HepG2 (cell line): ENCODE measurements around the gene HEXD. TPM values are rescaled to one million over a fixed set of nuclear protein-coding genes. Genes with fewer than 3 reads are reported as not detected.

ENCODE experiments used
- CEBPB ChIP-seq: IDR thresholded peaks from 2 replicates; pipeline ENCODE4 v1.6.1; 2011; ENCODE audit warnings: low read depth, low read length, improper control_type of control experiment, borderline replicate concordance
- CENPX ChIP-seq: sonication (generic); formaldehyde crosslinking; IDR thresholded peaks from 2 replicates; pipeline ENCODE4 v1.9.0; 2021; ENCODE audit warnings: mild to moderate bottlenecking, missing genetic modification reagents, moderate library complexity
- HOXD1 ChIP-seq: sonication (generic); formaldehyde crosslinking; IDR thresholded peaks from 2 replicates; pipeline ENCODE4 v1.5.0; 2020; ENCODE audit warnings: missing genetic modification reagents
- KAT7 ChIP-seq: IDR thresholded peaks from 2 replicates; pipeline ENCODE4 v1.6.1; 2018; ENCODE audit warnings: borderline replicate concordance, missing compliant biosample characterization
- MTF1 ChIP-seq: sonication (generic); formaldehyde crosslinking; IDR thresholded peaks from 2 replicates; pipeline ENCODE4 v1.5.0; 2020; ENCODE audit warnings: missing genetic modification reagents
- RFX1 ChIP-seq: fragments of 450-650 bp; IDR thresholded peaks from 2 replicates; pipeline ENCODE4 v1.6.1; 2017
- RNF2 ChIP-seq: fragments of 450-650 bp; conservative IDR thresholded peaks from 2 replicates; pipeline ENCODE4 v1.6.1; 2016; ENCODE audit warnings: low read depth
- RNF219 ChIP-seq: sonication (generic); formaldehyde crosslinking; IDR thresholded peaks from 2 replicates; pipeline ENCODE4 v1.5.0; 2020; ENCODE audit warnings: mild to moderate bottlenecking, missing genetic modification reagents
- SIX4 ChIP-seq: sonication (generic); formaldehyde crosslinking; IDR thresholded peaks from 2 replicates; pipeline ENCODE4 v1.4.0; 2020; ENCODE audit warnings: missing genetic modification reagents
- ZNF367 ChIP-seq: sonication (generic); formaldehyde crosslinking; IDR thresholded peaks from 2 replicates; pipeline ENCODE4 v1.4.0; 2020; ENCODE audit warnings: missing genetic modification reagents, borderline replicate concordance
- ZNF687 ChIP-seq: sonication (generic); formaldehyde crosslinking; IDR thresholded peaks from 2 replicates; pipeline ENCODE4 v1.5.1; 2020; ENCODE audit warnings: mild to moderate bottlenecking, missing genetic modification reagents, moderate library complexity
- ZNF772 ChIP-seq: sonication (generic); formaldehyde crosslinking; IDR thresholded peaks from 2 replicates; pipeline ENCODE4 v1.5.0; 2020; ENCODE audit warnings: mild to moderate bottlenecking, missing genetic modification reagents
- ZSCAN21 ChIP-seq: sonication (generic); formaldehyde crosslinking; IDR thresholded peaks from 2 replicates; pipeline ENCODE4 v1.8.0; 2022; ENCODE audit warnings: mild to moderate bottlenecking, missing genetic modification reagents, moderate library complexity, borderline replicate concordance
- polyA plus RNA-seq, 8 experiments: library from polyadenylated mRNA; depleted of rRNA in 3 of 8; stranded (reverse) in 7 of 8; unstranded in 1 of 8; fragments of >200 nt; fragmentation: Illumina TruSeq in 4 of 8; extraction: Trizol in 4 of 8; gene quantifications; 2 replicates each; pipeline versions ENCODE4 v1.2.1 to v1.2.3, GENCODE V29; 2011 to 2016; ENCODE audit warnings: low read depth in 4 of 8, missing spikeins in 1 of 8, mixed read lengths in 1 of 8; ENCODE audit not compliant: insufficient read depth in 1 of 8
- total RNA-seq, 5 experiments: library from RNA; depleted of rRNA; stranded (reverse); fragments of >200 nt; fragmentation: Illumina TruSeq; extraction: Trizol; gene quantifications; 2 replicates each; pipeline ENCODE4 v1.2.3, GENCODE V29; 2016; ENCODE audit warnings: low read depth in 1 of 5
- TF ChIP-seq, protein P1 (sequence below): sonication (generic); formaldehyde crosslinking; IDR thresholded peaks from 2 replicates; pipeline ENCODE4 v1.4.0; 2020; ENCODE audit warnings: missing genetic modification reagents
- TF ChIP-seq, protein P2 (sequence below), 2 experiments: sonication (generic) in 1 of 2; formaldehyde crosslinking in 1 of 2; IDR thresholded peaks; 2 replicates each; pipeline versions ENCODE4 v1.4.0 to v1.6.1; 2016 to 2020; ENCODE audit warnings: borderline replicate concordance in 1 of 2, low read depth in 1 of 2, mild to moderate bottlenecking in 1 of 2, missing genetic modification reagents in 1 of 2
- TF ChIP-seq, protein P3 (sequence below): sonication (generic); formaldehyde crosslinking; IDR thresholded peaks from 2 replicates; pipeline ENCODE4 v1.4.0; 2020; ENCODE audit warnings: missing genetic modification reagents

Gene HEXD
- total and polyA plus RNA-seq, 2 of the 13 experiments (the other 11 are each of a cell fraction or from before 2014, with no cell fraction given): 22.3 to 41.8 TPM

GRCh38 chr17:82414548-82415281 lies 3.4 kb upstream of the HEXD start (continued):
- TF ChIP-seq ZNF687 (peak; percentile 81), HOXD1 (peak; percentile 94), SIX4 (CRISPR knock-in tag) (peak; percentile 73; the same call in 1 of the 2 replicates), MTF1 (CRISPR knock-in tag) (peak; percentile 87), RNF2 (no peak), ZNF367 (CRISPR knock-in tag) (peak; percentile 96; the same call in 1 of the 2 replicates), ZSCAN21 (CRISPR knock-in tag) (peak; percentile 96), CENPX (CRISPR knock-in tag) (no peak), ZNF772 (peak; percentile 84), CEBPB (no peak), KAT7 (CRISPR knock-in tag) (peak; percentile 74; the same call in 1 of the 2 replicates), RNF219 (peak; percentile 89; the same call in 1 of the 2 replicates), RFX1 (no peak)
- TF ChIP-seq, protein P1, sequence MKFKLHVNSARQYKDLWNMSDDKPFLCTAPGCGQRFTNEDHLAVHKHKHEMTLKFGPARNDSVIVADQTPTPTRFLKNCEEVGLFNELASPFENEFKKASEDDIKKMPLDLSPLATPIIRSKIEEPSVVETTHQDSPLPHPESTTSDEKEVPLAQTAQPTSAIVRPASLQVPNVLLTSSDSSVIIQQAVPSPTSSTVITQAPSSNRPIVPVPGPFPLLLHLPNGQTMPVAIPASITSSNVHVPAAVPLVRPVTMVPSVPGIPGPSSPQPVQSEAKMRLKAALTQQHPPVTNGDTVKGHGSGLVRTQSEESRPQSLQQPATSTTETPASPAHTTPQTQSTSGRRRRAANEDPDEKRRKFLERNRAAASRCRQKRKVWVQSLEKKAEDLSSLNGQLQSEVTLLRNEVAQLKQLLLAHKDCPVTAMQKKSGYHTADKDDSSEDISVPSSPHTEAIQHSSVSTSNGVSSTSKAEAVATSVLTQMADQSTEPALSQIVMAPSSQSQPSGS (CRISPR knock-in tag): peak; percentile 82; the same call in 1 of the 2 replicates
- TF ChIP-seq, protein P2, sequence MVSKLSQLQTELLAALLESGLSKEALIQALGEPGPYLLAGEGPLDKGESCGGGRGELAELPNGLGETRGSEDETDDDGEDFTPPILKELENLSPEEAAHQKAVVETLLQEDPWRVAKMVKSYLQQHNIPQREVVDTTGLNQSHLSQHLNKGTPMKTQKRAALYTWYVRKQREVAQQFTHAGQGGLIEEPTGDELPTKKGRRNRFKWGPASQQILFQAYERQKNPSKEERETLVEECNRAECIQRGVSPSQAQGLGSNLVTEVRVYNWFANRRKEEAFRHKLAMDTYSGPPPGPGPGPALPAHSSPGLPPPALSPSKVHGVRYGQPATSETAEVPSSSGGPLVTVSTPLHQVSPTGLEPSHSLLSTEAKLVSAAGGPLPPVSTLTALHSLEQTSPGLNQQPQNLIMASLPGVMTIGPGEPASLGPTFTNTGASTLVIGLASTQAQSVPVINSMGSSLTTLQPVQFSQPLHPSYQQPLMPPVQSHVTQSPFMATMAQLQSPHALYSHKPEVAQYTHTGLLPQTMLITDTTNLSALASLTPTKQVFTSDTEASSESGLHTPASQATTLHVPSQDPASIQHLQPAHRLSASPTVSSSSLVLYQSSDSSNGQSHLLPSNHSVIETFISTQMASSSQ (IDR thresholded peaks at IDR 0.05; ENCODE audit: low read depth): no peak
- TF ChIP-seq, protein P2 (CRISPR knock-in tag; IDR thresholded peaks at IDR 0.05; ENCODE audit: borderline replicate concordance): peak; percentile 24; the same call in 1 of the 2 replicates
- TF ChIP-seq, protein P3, sequence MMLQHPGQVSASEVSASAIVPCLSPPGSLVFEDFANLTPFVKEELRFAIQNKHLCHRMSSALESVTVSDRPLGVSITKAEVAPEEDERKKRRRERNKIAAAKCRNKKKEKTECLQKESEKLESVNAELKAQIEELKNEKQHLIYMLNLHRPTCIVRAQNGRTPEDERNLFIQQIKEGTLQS (CRISPR knock-in tag): peak; percentile 74; the same call in 1 of the 2 replicates
